ES-I3 (cell line): ENCODE data around the gene LTB.
"Not testable (repeated sequence)": the region's sequence is repeated elsewhere in the genome, so short reads cannot be mapped to it uniquely, and the experiment has no call there.

Source experiments
- H3K36me3 ChIP-seq: 2 replicates; pipeline ENCODE4 v1.6.1; 2013; ENCODE audit warnings: mild to moderate bottlenecking, low read length, control low read depth, moderate library complexity; ENCODE audit not compliant: insufficient read depth
- H3K4me1 ChIP-seq: 2 replicates; pipeline ENCODE4 v1.6.1; 2013; ENCODE audit warnings: mild to moderate bottlenecking, control low read depth, low read length; ENCODE audit not compliant: insufficient read depth
- H3K9ac ChIP-seq: 2 replicates; pipeline ENCODE4 v1.6.1; 2013; ENCODE audit warnings: low read depth, mild to moderate bottlenecking, low read length, moderate library complexity
- H3K9me3 ChIP-seq: 2 replicates; pipeline ENCODE4 v1.6.1; 2013; ENCODE audit warnings: mild to moderate bottlenecking, low read length, moderate library complexity; ENCODE audit not compliant: control insufficient read depth, insufficient read depth

The LTB gene

GRCh38 chr6:31617010-31617409, 34.8 kb upstream of the LTB start:
- H3K9ac ChIP-seq, result no peak overlapping the region
- H3K4me1 ChIP-seq, result peaks cover 28% of the 10 kb centered on the region; the same call in 1 of the 2 replicates
- H3K9me3 ChIP-seq, result no peaks in the 10 kb centered on the region
- no peaks in the 10 kb centered on the region for H3K36me3 ChIP-seq

- Histone ChIP-seq H3K9me3 (no peaks in the 10 kb centered on the region), H3K36me3 (no peaks in the 10 kb centered on the region), H3K4me1 (peaks cover 22% of the 10 kb centered on the region; the same call in 1 of the 2 replicates), H3K9ac (no peak overlapping the region)
These were observed 33.5 kb upstream of the LTB start for GRCh38 chr6:31615748-31616147.

- Histone ChIP-seq H3K9me3 (no peaks in the 10 kb centered on the region), H3K4me1 (peaks cover 22% of the 10 kb centered on the region; the same call in 1 of the 2 replicates), H3K9ac (no peak within 1 kb of the TSS), H3K36me3 (no peaks in the 10 kb centered on the region)
These were observed 32.7 kb upstream of the LTB start, which contains the start of gene AIF1 for GRCh38 chr6:31614684-31615578. AIF1 (plus strand) TSS chr6:31615234; CDS start chr6:31615330, 96 bp downstream.

GRCh38 chr6:31614075-31614619, 31.9 kb upstream of the LTB start:
- H3K4me1 ChIP-seq, result peaks cover 25% of the 10 kb centered on the region; the same call in 1 of the 2 replicates
- no peak overlapping the region for H3K9ac ChIP-seq
- no peaks in the 10 kb centered on the region for H3K36me3 ChIP-seq
- H3K9me3 ChIP-seq, result no peaks in the 10 kb centered on the region

- Histone ChIP-seq H3K36me3 (no peaks in the 10 kb centered on the region), H3K9me3 (no peaks in the 10 kb centered on the region), H3K9ac (no peak overlapping the region), H3K4me1 (peaks cover 22% of the 10 kb centered on the region; the same call in 1 of the 2 replicates)
These were observed 28.7 kb upstream of the LTB start for GRCh38 chr6:31610968-31611367.

- Histone ChIP-seq H3K9ac (no peak overlapping the region), H3K36me3 (no peaks in the 10 kb centered on the region), H3K4me1 (peaks cover 10% of the 10 kb centered on the region; the same call in 1 of the 2 replicates), H3K9me3 (no peaks in the 10 kb centered on the region)
These were observed 27.5 kb upstream of the LTB start for GRCh38 chr6:31609519-31610406.

- H3K36me3 ChIP-seq, result no peaks in the 10 kb centered on the region
- 0 out of 2 replicates have a peak, but pooled peaks cover 3% of the 10 kb centered on the region for H3K4me1 ChIP-seq
- H3K9me3 ChIP-seq, result no peaks in the 10 kb centered on the region
- H3K9ac ChIP-seq, result no peak overlapping the region
These were observed 25.1 kb upstream of the LTB start for GRCh38 chr6:31607317-31607716.

GRCh38 chr6:31597006-31597405, 14.8 kb upstream of the LTB start:
- H3K9ac ChIP-seq, result no peak overlapping the region
- peaks cover 4% of the 10 kb centered on the region for H3K4me1 ChIP-seq
- H3K36me3 ChIP-seq, result no peaks in the 10 kb centered on the region
- no peaks in the 10 kb centered on the region for H3K9me3 ChIP-seq

GRCh38 chr6:31592396-31592771, 10.2 kb upstream of the LTB start:
- Histone ChIP-seq H3K9me3 (no peaks in the 10 kb centered on the region), H3K4me1 (peaks cover 6% of the 10 kb centered on the region; the same call in 1 of the 2 replicates), H3K36me3 (no peaks in the 10 kb centered on the region), H3K9ac (no peak overlapping the region)

GRCh38 chr6:31590691-31591090, 8.5 kb upstream of the LTB start:
- H3K4me1 ChIP-seq, H3K9ac ChIP-seq, H3K36me3 ChIP-seq, H3K9me3 ChIP-seq: not testable (repeated sequence)

GRCh38 chr6:31588871-31589650, 6.8 kb upstream of the LTB start:
- Histone ChIP-seq H3K9ac (no peak overlapping the region), H3K9me3 (no peaks in the 10 kb centered on the region)

GRCh38 chr6:31587791-31588777, 5.9 kb upstream of the LTB start:
- Histone ChIP-seq H3K9ac (no peak overlapping the region), H3K4me1 (peaks cover 6% of the 10 kb centered on the region; the same call in 1 of the 2 replicates), H3K9me3 (no peaks in the 10 kb centered on the region), H3K36me3 (no peaks in the 10 kb centered on the region)

More at GRCh38 chr6:31588871-31589650, 6.8 kb upstream of the LTB start:
- Histone ChIP-seq H3K4me1 (peaks cover 6% of the 10 kb centered on the region; the same call in 1 of the 2 replicates), H3K36me3 (no peaks in the 10 kb centered on the region)
